Upper lobe of right lung (tissue), 1 donor: ENCODE measurements around the gene MYLK. TPM values are rescaled to one million over a fixed set of nuclear protein-coding genes. Genes with fewer than 3 reads are reported as not detected.

ENCODE experiments used
- ATAC-seq: fragments of 200-7000 bp; cut with Tn5 transposase; one replicate; pipeline ENCODE4 v1.9.1; 2020; ENCODE audit warnings: mild to moderate bottlenecking, moderate library complexity
- DNase-seq: peaks from one replicate; pipeline ENCODE4 v3.0.0-alpha.2; 2020
- H3K27ac ChIP-seq: fragments of 200-600 bp; one replicate; pipeline ENCODE4 v1.8.0; 2022
- H3K27me3 ChIP-seq: fragments of 200-600 bp; one replicate; pipeline ENCODE4 v1.8.0; 2022; ENCODE audit warnings: mild to moderate bottlenecking
- H3K36me3 ChIP-seq: fragments of 200-600 bp; one replicate; pipeline ENCODE4 v1.8.0; 2022
- H3K4me1 ChIP-seq: fragments of 200-600 bp; one replicate; pipeline ENCODE4 v1.8.0; 2022
- H3K4me3 ChIP-seq: fragments of 200-600 bp; one replicate; pipeline ENCODE4 v1.8.0; 2022; ENCODE audit warnings: mild to moderate bottlenecking
- H3K9me3 ChIP-seq: fragments of 200-600 bp; one replicate; pipeline ENCODE4 v1.8.0; 2022
- intact Hi-C: fragments of 100-400 bp; cut with DNase I; formaldehyde crosslinking; loops from one replicate; pipeline ENCODE4 v1.11.0; 2022
- total RNA-seq: library from RNA; stranded (reverse); fragmentation: NEBNext Ultra II Directional; extraction: Animal tissue kit (Norgen Biotek cat#: 25700); gene quantifications from one replicate; pipeline ENCODE4 v1.2.1, GENCODE V29; 2021
- TF ChIP-seq, protein P1 (sequence below): fragments of 200-600 bp; IDR thresholded peaks from one replicate; pipeline ENCODE4 v1.8.0; 2022; ENCODE audit warnings: antibody characterized with exemption
- donor health status: DM: no; HTN: yes; CAD: no; lungs with severe emphysema.

MYLK gene
- total RNA-seq, 1 donor from 2014 or later = 248 TPM

DNA sequence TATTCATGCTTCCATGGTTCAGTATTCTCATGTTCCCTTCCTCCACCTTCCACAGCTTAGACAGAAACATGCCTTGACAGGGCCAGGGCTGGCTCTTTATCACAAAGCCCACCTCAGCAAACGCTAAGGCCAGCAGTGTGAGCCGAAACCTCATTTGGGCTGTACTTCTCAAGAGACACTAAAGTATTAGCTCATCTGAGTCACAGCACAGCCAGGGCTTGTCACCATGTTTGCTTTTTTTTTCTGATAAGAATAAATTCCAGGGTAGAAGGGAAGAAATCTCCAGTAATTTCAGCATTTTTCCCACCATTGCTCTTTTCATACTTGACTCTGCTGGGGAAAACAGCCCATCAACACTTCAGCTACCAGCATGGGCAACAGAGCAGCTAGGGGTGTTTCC, 95.4 kb downstream of the MYLK start:
- Histone ChIP-seq H3K4me1 (peaks cover 5% of the 10 kb centered on the region), H3K9me3 (no peaks in the 10 kb centered on the region), H3K4me3 (no peak overlapping the region), H3K27ac (no peak overlapping the region), H3K36me3 (no peaks in the 10 kb centered on the region), H3K27me3 (no peaks in the 10 kb centered on the region)
- no peak for ATAC-seq
- no peak for DNase-seq
- TF ChIP-seq, protein P1, sequence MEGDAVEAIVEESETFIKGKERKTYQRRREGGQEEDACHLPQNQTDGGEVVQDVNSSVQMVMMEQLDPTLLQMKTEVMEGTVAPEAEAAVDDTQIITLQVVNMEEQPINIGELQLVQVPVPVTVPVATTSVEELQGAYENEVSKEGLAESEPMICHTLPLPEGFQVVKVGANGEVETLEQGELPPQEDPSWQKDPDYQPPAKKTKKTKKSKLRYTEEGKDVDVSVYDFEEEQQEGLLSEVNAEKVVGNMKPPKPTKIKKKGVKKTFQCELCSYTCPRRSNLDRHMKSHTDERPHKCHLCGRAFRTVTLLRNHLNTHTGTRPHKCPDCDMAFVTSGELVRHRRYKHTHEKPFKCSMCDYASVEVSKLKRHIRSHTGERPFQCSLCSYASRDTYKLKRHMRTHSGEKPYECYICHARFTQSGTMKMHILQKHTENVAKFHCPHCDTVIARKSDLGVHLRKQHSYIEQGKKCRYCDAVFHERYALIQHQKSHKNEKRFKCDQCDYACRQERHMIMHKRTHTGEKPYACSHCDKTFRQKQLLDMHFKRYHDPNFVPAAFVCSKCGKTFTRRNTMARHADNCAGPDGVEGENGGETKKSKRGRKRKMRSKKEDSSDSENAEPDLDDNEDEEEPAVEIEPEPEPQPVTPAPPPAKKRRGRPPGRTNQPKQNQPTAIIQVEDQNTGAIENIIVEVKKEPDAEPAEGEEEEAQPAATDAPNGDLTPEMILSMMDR = no peak
- intact Hi-C loops = no loop called here

DNA sequence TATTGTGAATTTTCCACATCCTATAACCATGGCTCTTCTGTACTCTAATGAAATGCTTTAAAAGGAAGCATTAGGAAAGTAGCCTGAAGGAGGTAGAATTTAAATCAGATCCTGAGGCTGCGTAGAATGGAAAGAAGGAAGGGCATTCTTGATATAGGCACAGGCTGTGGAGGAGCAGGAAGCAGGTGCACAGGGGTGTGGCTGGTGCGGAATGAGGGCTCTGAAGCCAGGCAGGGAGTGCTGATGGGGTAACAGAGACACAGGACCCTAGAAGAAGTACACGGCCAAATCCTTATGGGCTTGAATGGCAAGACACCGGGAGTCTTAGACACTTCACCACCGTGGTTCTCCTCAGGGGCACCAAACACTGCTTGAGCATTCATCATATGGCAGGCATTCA, 97.0 kb downstream of the MYLK start:
- no peak for ATAC-seq
- TF ChIP-seq, protein P1 = no peak
- Histone ChIP-seq H3K9me3 (no peaks in the 10 kb centered on the region), H3K27ac (no peak overlapping the region), H3K4me3 (no peak overlapping the region), H3K36me3 (no peaks in the 10 kb centered on the region), H3K27me3 (no peaks in the 10 kb centered on the region), H3K4me1 (peaks cover 12% of the 10 kb centered on the region)
- intact Hi-C loops = no loop called here
- DNase-seq = no peak

DNA sequence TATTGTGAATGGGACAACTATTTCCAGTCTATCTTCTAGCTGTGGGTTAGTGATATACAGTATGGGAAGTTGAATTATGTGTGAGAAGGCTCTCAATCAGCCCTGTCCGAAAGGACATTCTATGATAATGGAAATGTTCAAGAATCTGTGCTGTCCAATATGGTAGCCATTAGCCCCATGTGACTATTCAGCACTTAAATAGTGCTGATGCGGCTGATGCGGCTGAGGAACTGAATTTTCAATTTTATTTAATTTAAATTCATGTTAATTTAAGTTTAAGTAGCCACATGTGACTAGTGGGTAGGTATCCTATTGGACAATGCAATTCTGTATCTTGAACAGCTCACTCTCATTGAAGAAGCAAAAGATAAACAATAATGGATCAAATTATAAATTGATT, 98.5 kb downstream of the MYLK start:
- TF ChIP-seq, protein P1 = no peak
- intact Hi-C loops = no loop called here
- DNase-seq = no peak
- no peak overlapping the region for H3K27ac ChIP-seq
- H3K27me3 ChIP-seq = no peaks in the 10 kb centered on the region
- H3K4me1 ChIP-seq = peaks cover 17% of the 10 kb centered on the region
- H3K4me3 ChIP-seq = no peak overlapping the region
- no peak for ATAC-seq
- no peaks in the 10 kb centered on the region for H3K36me3 ChIP-seq
- no peaks in the 10 kb centered on the region for H3K9me3 ChIP-seq

DNA sequence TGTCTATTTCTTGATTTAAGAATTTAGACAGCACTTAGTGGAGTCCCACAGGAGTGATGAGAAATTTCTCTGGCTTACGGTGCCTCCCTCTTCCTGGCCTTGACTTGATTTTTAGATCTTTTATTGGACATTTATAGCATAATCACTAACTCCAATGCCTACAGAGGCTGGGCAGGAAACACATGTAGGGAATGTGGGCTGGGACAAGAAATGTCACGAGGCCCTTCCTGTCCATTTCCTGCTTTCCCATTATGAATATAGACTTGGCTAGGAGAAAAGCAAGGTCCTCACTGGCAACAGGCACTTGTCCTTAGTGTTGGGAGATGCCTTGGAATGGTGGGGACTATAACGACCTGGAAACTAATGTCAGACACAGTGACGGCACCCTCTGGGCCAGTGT, 100.3 kb downstream of the MYLK start:
- Histone ChIP-seq H3K27ac (no peak overlapping the region), H3K4me1 (peaks cover 17% of the 10 kb centered on the region), H3K4me3 (no peak overlapping the region), H3K36me3 (no peaks in the 10 kb centered on the region), H3K9me3 (no peaks in the 10 kb centered on the region), H3K27me3 (no peaks in the 10 kb centered on the region)
- ATAC-seq = no peak
- intact Hi-C loops = no loop called here
- TF ChIP-seq, protein P1 = no peak
- DNase-seq = no peak

DNA sequence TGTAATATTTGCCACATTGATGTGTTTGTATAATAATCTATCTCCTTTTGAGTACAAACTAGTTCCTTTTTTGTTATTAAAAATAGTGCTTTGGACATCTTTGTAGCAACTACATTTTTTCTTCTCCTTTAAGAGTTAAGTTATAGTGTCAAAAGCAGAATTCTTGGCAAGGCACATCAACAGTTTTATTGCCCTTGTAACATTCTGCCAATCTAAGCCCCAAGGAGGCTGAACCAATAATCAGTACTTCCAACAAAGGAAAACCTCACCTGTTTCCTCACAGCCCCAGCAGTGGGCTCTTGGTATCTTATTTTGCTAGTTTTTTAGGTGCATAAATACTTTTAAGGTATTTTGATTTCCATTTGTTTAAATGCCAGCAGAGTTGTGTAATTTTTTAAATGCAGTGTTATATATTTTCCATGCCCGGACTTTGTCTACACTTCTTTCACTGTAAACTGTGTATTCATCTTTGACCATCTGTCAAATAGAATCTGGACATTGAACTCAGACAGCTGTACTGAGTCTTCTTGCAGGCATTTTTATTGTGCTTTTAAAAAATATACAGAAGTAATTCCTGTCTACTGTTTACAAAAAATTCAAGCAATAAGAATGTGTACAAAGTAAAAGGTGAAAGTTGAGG, 101.0 kb downstream of the MYLK start:
- Histone ChIP-seq H3K27me3 (no peaks in the 10 kb centered on the region), H3K36me3 (no peaks in the 10 kb centered on the region), H3K4me3 (no peak overlapping the region), H3K4me1 (peaks cover 17% of the 10 kb centered on the region), H3K27ac (no peak overlapping the region), H3K9me3 (no peaks in the 10 kb centered on the region)
- no peak for DNase-seq
- TF ChIP-seq, protein P1 = no peak
- ATAC-seq = no peak
- intact Hi-C loops = no loop called here

DNA sequence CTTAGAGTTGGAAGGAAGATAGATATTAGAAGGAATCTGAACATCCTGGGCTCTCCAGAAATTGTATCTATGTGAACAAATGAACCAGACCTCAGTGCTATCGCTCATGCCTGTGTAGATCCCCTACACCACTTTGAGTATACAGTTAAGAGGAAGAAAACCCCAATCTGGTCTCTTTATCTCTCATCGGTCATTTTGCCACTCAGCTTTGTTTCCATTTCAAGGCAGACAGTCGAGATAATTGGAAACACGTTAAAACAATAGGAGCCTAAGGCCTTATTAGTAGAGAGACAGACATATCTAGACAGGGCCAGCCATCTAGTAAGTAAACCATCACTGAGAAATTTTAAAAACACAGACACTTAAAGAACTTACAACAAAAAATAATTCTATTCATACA, 101.6 kb downstream of the MYLK start:
- Histone ChIP-seq H3K36me3 (no peaks in the 10 kb centered on the region), H3K27ac (no peak overlapping the region), H3K27me3 (no peaks in the 10 kb centered on the region), H3K4me3 (no peak overlapping the region), H3K4me1 (peaks cover 17% of the 10 kb centered on the region), H3K9me3 (no peaks in the 10 kb centered on the region)
- no peak for DNase-seq
- intact Hi-C loops = no loop called here
- no peak for ATAC-seq
- TF ChIP-seq, protein P1 = no peak
